Astrocyte of the spinal cord (primary cell): ENCODE results near the gene TMEM212.
A peak's percentile ranks its signal among the peaks of the same experiment; 100 is the strongest.

Source experiments
- DNase-seq: peaks from one replicate; pipeline ENCODE4 v3.0.0; 2011; ENCODE audit warnings: low read depth, low spot score
- H3K4me3 ChIP-seq: 2 replicates; pipeline ENCODE4 v1.5.1; 2011; ENCODE audit warnings: low read depth, mild to moderate bottlenecking, low read length, moderate library complexity
- in situ Hi-C: cut with HindIII; loops from 2 replicates; pipeline ENCODE4 v1.10.0; 2017; ENCODE audit warnings: low sequenced_read_pairs
- TF ChIP-seq, protein P1 (sequence below): IDR thresholded peaks from 2 replicates; pipeline ENCODE4 v1.5.1; 2012; ENCODE audit warnings: low read depth, mild to moderate bottlenecking, low read length, inconsistent platforms

TMEM212 gene

DNA sequence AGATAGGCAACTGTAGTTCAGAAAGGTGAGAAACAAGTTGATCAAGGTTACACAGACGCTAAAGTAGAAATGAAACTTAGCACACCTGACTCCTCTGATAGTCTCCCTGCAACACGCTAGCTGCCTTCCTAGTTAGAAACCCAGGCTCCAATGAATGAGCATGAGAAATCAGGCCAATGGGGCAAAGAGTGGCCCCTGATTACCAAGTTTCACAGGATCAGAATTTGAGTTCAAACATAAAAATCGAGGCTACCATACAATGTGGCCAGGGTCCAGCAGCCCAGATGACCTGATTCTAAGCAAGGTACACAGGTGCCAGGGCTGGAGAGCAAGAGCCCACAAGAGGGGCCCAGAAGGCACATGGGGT, 40.6 kb upstream of the TMEM212 start:
- DNase-seq, result no peak
- TF ChIP-seq, protein P1, sequence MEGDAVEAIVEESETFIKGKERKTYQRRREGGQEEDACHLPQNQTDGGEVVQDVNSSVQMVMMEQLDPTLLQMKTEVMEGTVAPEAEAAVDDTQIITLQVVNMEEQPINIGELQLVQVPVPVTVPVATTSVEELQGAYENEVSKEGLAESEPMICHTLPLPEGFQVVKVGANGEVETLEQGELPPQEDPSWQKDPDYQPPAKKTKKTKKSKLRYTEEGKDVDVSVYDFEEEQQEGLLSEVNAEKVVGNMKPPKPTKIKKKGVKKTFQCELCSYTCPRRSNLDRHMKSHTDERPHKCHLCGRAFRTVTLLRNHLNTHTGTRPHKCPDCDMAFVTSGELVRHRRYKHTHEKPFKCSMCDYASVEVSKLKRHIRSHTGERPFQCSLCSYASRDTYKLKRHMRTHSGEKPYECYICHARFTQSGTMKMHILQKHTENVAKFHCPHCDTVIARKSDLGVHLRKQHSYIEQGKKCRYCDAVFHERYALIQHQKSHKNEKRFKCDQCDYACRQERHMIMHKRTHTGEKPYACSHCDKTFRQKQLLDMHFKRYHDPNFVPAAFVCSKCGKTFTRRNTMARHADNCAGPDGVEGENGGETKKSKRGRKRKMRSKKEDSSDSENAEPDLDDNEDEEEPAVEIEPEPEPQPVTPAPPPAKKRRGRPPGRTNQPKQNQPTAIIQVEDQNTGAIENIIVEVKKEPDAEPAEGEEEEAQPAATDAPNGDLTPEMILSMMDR, result no peak
- in situ Hi-C loops, result no loop called here

DNA sequence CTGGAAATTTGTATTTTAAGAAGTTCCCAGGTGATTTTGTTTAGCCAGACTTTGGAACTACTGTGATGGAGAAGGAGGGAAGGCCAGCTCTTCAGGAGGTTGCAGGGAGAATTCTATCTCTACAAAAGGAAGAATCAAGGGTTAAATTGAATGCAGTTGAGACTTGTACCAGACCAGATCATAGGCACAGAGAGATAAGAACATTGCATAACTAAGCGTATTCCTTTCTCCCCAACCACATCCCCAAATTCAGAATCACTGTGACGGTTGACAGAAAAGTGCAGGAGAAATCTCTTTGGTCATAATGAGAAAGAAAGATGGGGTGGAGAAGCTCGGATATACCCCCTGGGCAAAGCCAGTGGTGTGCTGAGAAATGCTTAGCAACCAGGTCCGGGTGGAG, 40.1 kb upstream of the TMEM212 start:
- in situ Hi-C loops, result no loop called here
- TF ChIP-seq, protein P1, result no peak
- DNase-seq, result no peak
- H3K4me3 ChIP-seq, result no peak overlapping the region

More for the DNA sequence above, 40.6 kb upstream of the TMEM212 start:
- H3K4me3 ChIP-seq, result no peak overlapping the region

DNA sequence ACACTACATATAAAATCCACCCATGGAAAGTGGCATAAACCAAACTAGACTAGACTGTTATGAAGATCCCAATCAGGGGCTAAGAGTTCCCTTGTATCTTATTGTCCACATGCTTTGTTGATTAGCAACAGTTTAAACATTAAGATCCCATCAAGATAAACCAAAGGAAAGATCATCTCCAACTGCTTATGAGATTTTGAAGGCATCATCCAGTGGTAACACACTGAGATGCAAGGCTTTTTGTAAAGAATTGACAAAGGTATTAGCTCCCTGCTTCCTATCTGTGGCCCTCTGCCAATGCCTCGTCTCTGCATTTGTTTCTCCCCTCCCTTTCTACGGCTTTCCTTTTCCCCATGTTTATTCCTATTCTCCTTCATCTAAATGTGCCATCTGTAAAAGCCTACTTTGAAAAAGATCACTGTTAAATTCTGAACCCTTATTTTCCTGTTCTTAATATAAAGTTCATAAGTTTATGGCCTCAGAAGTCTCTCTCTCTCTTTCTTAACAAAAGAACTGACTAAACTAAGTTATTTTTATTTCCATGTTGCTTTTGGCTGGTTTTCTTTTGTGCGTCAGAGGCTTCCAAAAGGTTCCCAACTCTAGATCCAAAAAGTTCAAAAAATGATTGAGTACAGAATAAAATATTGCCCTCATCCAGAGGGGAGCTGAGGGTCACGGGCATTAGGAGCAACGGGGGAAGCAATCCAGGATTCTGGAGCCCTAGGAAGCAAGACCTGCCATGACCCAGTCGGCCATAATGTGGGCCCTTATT, 38.3 kb upstream of the TMEM212 start:
- peak; percentile 83 for DNase-seq
- in situ Hi-C loops, result no loop called here
- no peak overlapping the region for H3K4me3 ChIP-seq
- TF ChIP-seq, protein P1, result no peak

DNA sequence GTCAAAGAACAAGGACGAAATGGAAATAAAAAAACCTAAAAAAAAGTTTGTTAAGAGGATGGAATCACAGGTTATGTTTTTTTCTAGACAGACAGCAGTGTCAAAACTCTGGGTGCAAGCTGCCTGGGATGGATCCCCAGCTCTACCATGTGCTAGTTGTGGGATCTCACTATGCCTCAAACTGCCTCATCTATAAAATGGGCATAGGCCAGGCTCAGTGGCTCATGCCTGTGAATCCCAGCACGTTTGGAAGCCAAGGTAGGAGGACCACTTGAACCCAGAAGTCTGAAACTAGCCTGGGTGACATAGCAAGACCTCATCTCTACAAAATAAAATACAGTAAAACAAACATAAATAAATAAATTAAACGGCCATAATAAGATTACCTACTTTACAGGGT, 37.5 kb upstream of the TMEM212 start:
- no peak overlapping the region for H3K4me3 ChIP-seq
- in situ Hi-C loops, result no loop called here
- TF ChIP-seq, protein P1, result no peak
- DNase-seq, result no peak

DNA sequence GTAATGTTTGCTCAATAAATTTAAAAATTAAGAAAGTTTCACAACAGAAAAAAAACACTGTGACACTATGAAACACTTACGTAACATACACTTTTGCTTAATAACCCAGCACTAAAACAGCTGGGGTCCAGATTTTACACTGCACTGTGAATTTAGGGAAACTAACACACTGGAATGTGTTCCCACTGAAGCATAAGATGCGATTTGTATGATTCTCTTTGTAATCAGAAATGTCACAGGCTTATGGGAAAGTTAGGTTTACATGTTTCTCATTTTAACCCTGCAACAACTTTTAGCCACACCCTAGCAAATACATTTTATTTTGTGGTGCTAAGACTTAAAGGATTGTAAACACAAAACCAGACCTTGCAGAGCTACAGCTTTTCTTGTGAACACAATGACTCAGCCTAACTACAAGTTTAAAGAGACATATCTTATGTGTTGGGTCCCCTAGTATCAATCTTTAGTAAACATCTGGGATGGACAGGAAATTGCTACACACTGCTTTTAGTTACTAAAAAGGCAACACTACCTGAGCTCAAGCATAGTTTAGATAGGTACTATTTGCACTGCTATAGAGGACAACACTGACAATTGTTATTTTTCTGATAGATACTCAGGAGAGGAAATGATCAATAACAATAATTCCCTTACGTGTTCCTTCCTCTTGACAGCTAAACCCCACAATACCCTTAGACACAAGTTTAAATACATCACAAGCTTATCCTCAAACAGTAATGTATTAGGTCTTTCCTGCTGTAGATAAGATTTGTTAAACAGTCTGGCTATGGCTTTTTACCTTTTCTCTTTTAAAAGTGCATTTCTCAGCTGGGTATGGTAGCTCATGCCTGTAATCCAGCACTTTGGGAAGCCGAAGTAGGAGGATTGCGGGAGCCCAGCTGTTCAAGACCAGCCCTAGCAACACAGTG, 36.7 kb upstream of the TMEM212 start:
- in situ Hi-C loops, result no loop called here
- H3K4me3 ChIP-seq, result no peak overlapping the region
- TF ChIP-seq, protein P1, result no peak
- DNase-seq, result peak; percentile 83

DNA sequence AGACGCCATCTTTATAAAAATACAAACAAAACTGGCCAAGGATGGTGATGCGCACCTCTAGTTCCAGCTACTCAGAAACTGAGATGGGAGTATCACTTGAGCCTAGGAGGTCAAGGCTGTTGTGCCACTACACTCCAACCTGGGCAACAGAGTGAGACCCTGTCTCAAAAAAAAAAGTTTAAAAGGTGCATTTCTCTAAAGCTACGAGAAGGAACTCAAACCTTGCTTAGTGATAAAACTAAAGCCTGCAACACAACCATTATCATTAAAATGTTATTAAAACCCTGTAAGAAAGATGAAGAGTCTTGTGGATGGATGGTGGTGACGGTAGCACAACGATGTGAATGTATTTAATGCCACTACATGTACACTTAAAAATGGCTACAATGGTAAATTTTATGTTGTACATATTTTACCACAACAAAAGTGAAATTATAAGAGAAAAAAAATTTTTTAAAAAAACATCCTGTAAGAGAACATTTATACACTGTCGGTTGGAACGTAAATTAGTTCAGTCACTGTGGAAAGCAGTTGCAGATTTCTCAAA, 35.9 kb upstream of the TMEM212 start:
- in situ Hi-C loops, result no loop called here
- TF ChIP-seq, protein P1, result no peak
- H3K4me3 ChIP-seq, result no peak overlapping the region
- no peak for DNase-seq
